IMR-90 (cell line): ENCODE results near the gene PRAMEF5. TPM values are rescaled to one million over a fixed set of nuclear protein-coding genes. Genes with fewer than 3 reads are reported as not detected.
"Not testable (repeated sequence)": the region's sequence is repeated elsewhere in the genome, so short reads cannot be mapped to it uniquely, and the experiment has no call there.

ENCODE experiments used
- ATAC-seq: fragments of 200-7000 bp; cut with Tn5 transposase; 2 replicates; pipeline ENCODE4 v1.9.1; 2020; ENCODE audit warnings: low read depth, mild to moderate bottlenecking, moderate library complexity
- BruUV-seq: library from RNA; stranded (reverse); fragments of 400-500 nt; replicated peaks from 2 replicates; lab custom pipeline; 2021; lab: Mats Ljungman, UMichigan
- CTCF ChIA-PET: fragments of 300-600 bp; formaldehyde crosslinking; extraction: SDS; loops from one replicate; lab custom pipeline; 2021; ENCODE audit warnings: antibody characterized with exemption; lab: Yijun Ruan, JAX
- POLR2A ChIA-PET: fragments of 300-600 bp; sonication (Branson Sonifier 250); formaldehyde crosslinking; loops from one replicate; lab custom pipeline; 2022; ENCODE audit warnings: antibody characterized with exemption; ENCODE audit not compliant: unreplicated experiment; lab: Charles Lee
- DNase-seq: peaks from one replicate; pipeline ENCODE4 v3.0.0; 2013
- H2AFZ ChIP-seq: replicated peaks from 2 replicates; pipeline ENCODE3; 2013; ENCODE audit warnings: low read length, mild to moderate bottlenecking; ENCODE audit not compliant: poor library complexity
- H2AK5ac ChIP-seq: 2 replicates; pipeline ENCODE4 v1.6.1; 2013; ENCODE audit warnings: low read depth, low read length, inconsistent platforms
- H2AK9ac ChIP-seq: replicated peaks from 2 replicates; pipeline ENCODE3; 2013; ENCODE audit warnings: mild to moderate bottlenecking, low read depth, low read length, moderate library complexity; ENCODE audit not compliant: poor library complexity
- H2BK120ac ChIP-seq: 2 replicates; pipeline ENCODE4 v1.6.1; 2013; ENCODE audit warnings: low read depth, low read length, inconsistent platforms
- H2BK15ac ChIP-seq: 3 replicates; pipeline ENCODE4 v1.6.1; 2013; ENCODE audit warnings: low read depth, low read length, inconsistent platforms
- H2BK20ac ChIP-seq: 2 replicates; pipeline ENCODE4 v1.6.1; 2013; ENCODE audit warnings: low read depth, mild to moderate bottlenecking, inconsistent platforms, low read length, moderate library complexity
- H2BK5ac ChIP-seq: 2 replicates; pipeline ENCODE4 v1.6.1; 2013; ENCODE audit warnings: mild to moderate bottlenecking, low read depth, low read length, inconsistent platforms; ENCODE audit not compliant: poor library complexity, severe bottlenecking
- H3K14ac ChIP-seq: replicated peaks from 2 replicates; pipeline ENCODE4 v1.6.1; 2013; ENCODE audit warnings: low read depth, low read length, inconsistent platforms
- H3K18ac ChIP-seq: 2 replicates; pipeline ENCODE4 v1.6.1; 2013; ENCODE audit warnings: low read depth, low read length, control low read depth
- H3K23ac ChIP-seq: 2 replicates; pipeline ENCODE4 v1.6.1; 2013; ENCODE audit warnings: low read depth, low read length, inconsistent platforms
- H3K27ac ChIP-seq: 2 replicates; pipeline ENCODE4 v1.5.1; 2013; ENCODE audit warnings: mild to moderate bottlenecking, control low read depth, low read length; ENCODE audit not compliant: insufficient read depth
- H3K27me3 ChIP-seq: 2 replicates; pipeline ENCODE4 v1.6.1; 2013; ENCODE audit warnings: low read length; ENCODE audit not compliant: control insufficient read depth, insufficient read depth
- H3K36me3 ChIP-seq: 2 replicates; pipeline ENCODE4 v1.6.1; 2013; ENCODE audit warnings: low read length, mixed read lengths; ENCODE audit not compliant: control insufficient read depth, insufficient read depth
- H3K4ac ChIP-seq: 2 replicates; pipeline ENCODE4 v1.6.1; 2013; ENCODE audit warnings: low read depth, low read length, inconsistent platforms
- H3K4me1 ChIP-seq: 2 replicates; pipeline ENCODE4 v1.6.1; 2013; ENCODE audit warnings: low read length, mixed read lengths; ENCODE audit not compliant: control insufficient read depth, insufficient read depth
- H3K4me2 ChIP-seq: 2 replicates; pipeline ENCODE4 v1.6.1; 2013; ENCODE audit warnings: low read depth, mild to moderate bottlenecking, control low read depth, low read length, moderate library complexity
- H3K4me3 ChIP-seq: 2 replicates; pipeline ENCODE4 v1.5.1; 2013; ENCODE audit warnings: low read depth, mild to moderate bottlenecking, control low read depth, low read length, moderate library complexity; ENCODE audit not compliant: insufficient read depth
- H3K56ac ChIP-seq: 2 replicates; pipeline ENCODE4 v1.6.1; 2013; ENCODE audit warnings: low read length, inconsistent platforms; ENCODE audit not compliant: insufficient read depth; ENCODE audit errors: extremely low read depth
- H3K79me1 ChIP-seq, 2 experiments: 2 replicates each; pipeline ENCODE4 v1.6.1; 2013; ENCODE audit warnings: low read length in 2 of 2, inconsistent platforms in 1 of 2, low read depth in 1 of 2
- H3K9ac ChIP-seq: 2 replicates; pipeline ENCODE4 v1.6.1; 2013; ENCODE audit warnings: low read depth, low read length, control low read depth
- H3K9me1 ChIP-seq: 2 replicates; pipeline ENCODE4 v1.6.1; 2013; ENCODE audit warnings: low read length, inconsistent platforms; ENCODE audit not compliant: insufficient read depth
- H3K9me3 ChIP-seq: 2 replicates; pipeline ENCODE4 v1.6.1; 2013; ENCODE audit warnings: low read length; ENCODE audit not compliant: control insufficient read depth, insufficient read depth
- H4K20me1 ChIP-seq: 2 replicates; pipeline ENCODE4 v1.6.1; 2013; ENCODE audit warnings: low read length, inconsistent platforms; ENCODE audit not compliant: insufficient read depth
- H4K5ac ChIP-seq: 2 replicates; pipeline ENCODE4 v1.6.1; 2013; ENCODE audit warnings: mild to moderate bottlenecking, low read depth, low read length, control low read depth
- H4K8ac ChIP-seq, 2 experiments: 2 replicates each; pipeline ENCODE4 v1.6.1; 2013; ENCODE audit warnings: low read depth in 2 of 2, low read length in 2 of 2, control low read depth in 1 of 2, inconsistent platforms in 1 of 2
- H4K91ac ChIP-seq: 2 replicates; pipeline ENCODE4 v1.6.1; 2013; ENCODE audit warnings: low read depth, low read length, inconsistent platforms; ENCODE audit not compliant: insufficient read depth
- CEBPB ChIP-seq: IDR thresholded peaks from 2 replicates; pipeline ENCODE4 v1.6.1; 2012; ENCODE audit warnings: low read depth, low read length, improper control_type of control experiment
- CTCF ChIP-seq: conservative IDR thresholded peaks from 2 replicates; pipeline ENCODE4 v1.5.1; 2012; ENCODE audit warnings: mild to moderate bottlenecking, low read depth, low read length, improper control_type of control experiment
- FOS ChIP-seq: fragments of 150-350 bp; IDR thresholded peaks from 2 replicates; pipeline ENCODE4 v1.6.1; 2016; ENCODE audit warnings: low read depth, low read length
- MXI1 ChIP-seq: IDR thresholded peaks from 2 replicates; pipeline ENCODE4 v1.6.1; 2012; ENCODE audit warnings: low read depth, mild to moderate bottlenecking, low read length, moderate library complexity, borderline replicate concordance
- RAD21 ChIP-seq: IDR thresholded peaks from 2 replicates; pipeline ENCODE4 v1.6.1; 2012; ENCODE audit warnings: low read length, improper control_type of control experiment
- SMC3 ChIP-seq: fragments of 150-350 bp; IDR thresholded peaks from 2 replicates; pipeline ENCODE4 v1.6.1; 2016; ENCODE audit warnings: low read depth, mild to moderate bottlenecking, antibody characterized with exemption, low read length, moderate library complexity
- USF2 ChIP-seq: fragments of 150-350 bp; IDR thresholded peaks from 2 replicates; pipeline ENCODE4 v1.6.1; 2017; ENCODE audit warnings: mild to moderate bottlenecking, antibody characterized with exemption, low read length, low read depth
- WGBS, 2 experiments: methylation state at CpG; one replicate each; pipeline versions ENCODE4 v1.1.5 to v1.1.7; 2013; ENCODE audit warnings: missing lambda C conversion rate in 2 of 2; ENCODE audit not compliant: insufficient read length in 1 of 2; ENCODE audit errors: extremely low coverage in 2 of 2; 5-methylcytosine and 5-hydroxymethylcytosine counted together
- dilution Hi-C: fragments of 300-500 bp; cut with HindIII; formaldehyde crosslinking; loops from one replicate; pipeline ENCODE4 v1.14.3; 2018; ENCODE audit warnings: low sequenced_read_pairs; ENCODE audit not compliant: unreplicated experiment
- in situ Hi-C: fragments of 300-500 bp; cut with MboI; formaldehyde crosslinking; loops from 3 replicates; pipeline ENCODE4 v1.14.3; 2019; ENCODE audit warnings: low sequenced_read_pairs, inconsistent platforms, mixed read lengths
- intact Hi-C: fragments of 100-400 bp; cut with micrococcal nuclease; formaldehyde crosslinking; loops from 2 replicates; pipeline ENCODE4 v1.10.0; 2022
- polyA plus RNA-seq, 3 experiments: library from polyadenylated mRNA; depleted of rRNA; stranded (reverse); fragments of >200 nt; gene quantifications; 2 replicates each; pipeline ENCODE4 v1.2.3, GENCODE V29; 2012; ENCODE audit warnings: low replicate concordance in 1 of 3
- total RNA-seq: library from RNA; depleted of rRNA; stranded (reverse); fragments of >200 nt; gene quantifications from 2 replicates; pipeline ENCODE4 v1.2.3, GENCODE V29; 2012

Gene PRAMEF5
- total and polyA plus RNA-seq, 2 of the 4 experiments (the other 2 are of a cell fraction), result not detected

GRCh38 chr1:13228343-13228781 lies 25.6 kb upstream of the PRAMEF5 start:
- Histone ChIP-seq H3K23ac (no peak overlapping the region), H3K4ac (no peak overlapping the region), H2AFZ (no peak overlapping the region), H4K20me1 (no peaks in the 10 kb centered on the region), H2AK9ac (no peak overlapping the region), H4K8ac (no peak overlapping the region), H3K56ac (no peak overlapping the region), H4K91ac (no peak overlapping the region), H3K79me1 (no peaks in the 10 kb centered on the region), H2BK120ac (no peak overlapping the region), H2BK20ac (no peak overlapping the region), H3K4me1 (no peaks in the 10 kb centered on the region), H2BK5ac (no peak overlapping the region), H3K9me3 (peaks cover 14% of the 10 kb centered on the region; the same call in 1 of the 2 replicates), H3K9me1 (no peaks in the 10 kb centered on the region), H3K4me3 (no peak overlapping the region), H3K18ac (no peak overlapping the region), H4K5ac (no peak overlapping the region), H3K4me2 (no peak overlapping the region), H3K27me3 (no peaks in the 10 kb centered on the region), H3K36me3 (no peaks in the 10 kb centered on the region), H3K9ac (no peak overlapping the region), H2BK15ac (no peak overlapping the region), H3K27ac (no peak overlapping the region), H2AK5ac (no peak overlapping the region), H3K14ac (no peak overlapping the region)
- TF ChIP-seq RAD21, result no peak
- no peak for TF ChIP-seq CTCF
- TF ChIP-seq MXI1, result no peak
- TF ChIP-seq CEBPB, result no peak
- TF ChIP-seq USF2, result no peak
- no peak for TF ChIP-seq FOS
- TF ChIP-seq SMC3, result no peak
- WGBS, 2 experiments, result no CpG with 5 or more reads among the region's 7 CpGs
- ATAC-seq, result no peak
- dilution Hi-C loops, result no loop called here
- BruUV-seq, result no TSS peak
- in situ Hi-C loops, result no loop called here
- POLR2A ChIA-PET, result no interaction called here
- intact Hi-C loops, result no loop called here
- no peak for DNase-seq
- CTCF ChIA-PET, result no interaction called here

- H3K9ac ChIP-seq, POLR2A ChIA-PET, H3K4me3 ChIP-seq, H3K18ac ChIP-seq, H3K9me1 ChIP-seq, BruUV-seq, intact Hi-C loops, H4K5ac ChIP-seq, ATAC-seq, H2BK20ac ChIP-seq, H2BK5ac ChIP-seq, DNase-seq, H2BK120ac ChIP-seq, H3K4me1 ChIP-seq, H2AK5ac ChIP-seq, H3K14ac ChIP-seq, H2BK15ac ChIP-seq, H2AFZ ChIP-seq, CTCF ChIA-PET, H3K79me1 ChIP-seq, H3K27ac ChIP-seq, H3K4me2 ChIP-seq, H3K27me3 ChIP-seq, H2AK9ac ChIP-seq, H3K36me3 ChIP-seq, H4K8ac ChIP-seq, H3K56ac ChIP-seq, H4K91ac ChIP-seq, H3K4ac ChIP-seq, H3K23ac ChIP-seq, in situ Hi-C loops, dilution Hi-C loops, H4K20me1 ChIP-seq: not testable (repeated sequence)
- peaks cover 13% of the 10 kb centered on the region for H3K9me3 ChIP-seq
- WGBS, 2 experiments, result no CpG with 5 or more reads among the region's 5 CpGs
Observed at GRCh38 chr1:13230096-13230495, 23.9 kb upstream of the PRAMEF5 start.
